HG03354 (cell line): ENCODE results near the gene SLC39A6.
"Not testable (repeated sequence)": the region's sequence is repeated elsewhere in the genome, so short reads cannot be mapped to it uniquely, and the experiment has no call there.

Experiments used
- ATAC-seq: cut with Tn5 transposase; IDR thresholded peaks from one replicate; pipeline ENCODE4 v1.9.1; 2021; ENCODE audit warnings: mild to moderate bottlenecking; ENCODE audit not compliant: unreplicated experiment, poor library complexity, severe bottlenecking

SLC39A6 gene

DNA sequence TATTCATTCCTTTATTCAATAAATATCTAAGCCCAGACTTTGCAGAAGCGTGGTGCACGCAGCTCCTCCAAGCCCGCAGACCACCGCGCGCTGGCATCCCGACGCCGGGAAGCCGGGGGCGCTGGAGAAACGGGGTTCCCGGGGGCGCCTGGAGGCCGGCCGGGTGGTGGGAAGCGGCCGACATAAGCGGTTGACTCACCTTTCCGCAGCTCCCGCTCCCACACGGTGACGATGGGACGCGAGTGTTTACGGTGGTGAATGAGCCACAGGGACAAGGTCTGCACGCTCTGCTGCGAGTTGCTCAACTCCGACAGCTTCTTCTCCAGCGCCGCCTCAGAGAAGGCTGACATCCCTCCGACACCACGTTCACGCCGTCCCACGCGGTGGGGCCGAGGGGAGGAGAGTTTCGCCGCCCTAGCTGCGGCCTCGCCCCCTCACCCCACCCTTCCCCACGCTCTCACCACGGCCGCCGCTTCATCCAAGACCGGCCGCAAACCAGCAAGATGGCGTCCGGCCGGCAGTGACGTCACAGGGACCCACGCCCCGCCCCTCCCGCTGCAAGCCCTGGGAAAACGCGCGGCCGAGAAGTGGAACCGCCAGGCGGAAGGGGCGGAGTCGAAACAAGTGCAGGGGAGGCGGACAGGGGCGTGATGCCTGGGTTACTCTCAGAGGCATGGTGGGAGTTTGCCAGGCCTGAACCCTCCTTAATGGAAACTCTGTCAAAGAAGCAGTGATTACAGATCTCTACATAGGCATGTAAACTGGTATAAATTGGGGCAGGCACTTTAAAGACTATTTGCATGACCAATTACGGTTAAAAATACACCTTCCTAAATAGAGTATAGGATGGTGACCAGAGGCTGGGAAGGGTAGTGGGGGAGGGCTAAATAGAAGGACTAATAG is 61.8 kb downstream of the SLC39A6 start, which contains the start of gene RPRD1A:
Gene RPRD1A, minus strand, starts transcription at position 505 of the 903 bp plus-strand sequence. Its CDS starts 155 bp downstream, at position 350.
- ATAC-seq, result peak; percentile 94

DNA sequence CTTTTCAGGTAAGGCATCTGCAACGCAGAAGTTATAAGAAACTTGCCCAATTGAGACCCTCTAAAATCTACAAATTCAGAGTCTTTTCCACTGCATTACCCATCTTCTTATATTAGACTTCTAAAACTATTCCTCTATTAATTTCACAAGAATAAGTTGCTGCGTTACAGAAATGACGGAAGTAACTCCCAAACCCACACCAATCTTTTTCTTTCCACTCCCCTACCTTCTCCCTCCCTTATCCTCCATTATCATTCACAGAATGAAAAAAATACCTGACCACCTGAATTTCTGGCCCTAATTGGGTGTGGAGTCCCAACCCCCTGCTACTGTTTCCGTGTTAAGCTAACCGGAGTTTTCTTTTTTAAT is 62.5 kb downstream of the SLC39A6 start:
- peak; percentile 7 for ATAC-seq

GRCh38 chr18:36066001-36066400 is 63.1 kb downstream of the SLC39A6 start:
- ATAC-seq, result no peak

- ATAC-seq, result not testable (repeated sequence)
Observed at GRCh38 chr18:36064809-36065079, 64.4 kb downstream of the SLC39A6 start.

DNA sequence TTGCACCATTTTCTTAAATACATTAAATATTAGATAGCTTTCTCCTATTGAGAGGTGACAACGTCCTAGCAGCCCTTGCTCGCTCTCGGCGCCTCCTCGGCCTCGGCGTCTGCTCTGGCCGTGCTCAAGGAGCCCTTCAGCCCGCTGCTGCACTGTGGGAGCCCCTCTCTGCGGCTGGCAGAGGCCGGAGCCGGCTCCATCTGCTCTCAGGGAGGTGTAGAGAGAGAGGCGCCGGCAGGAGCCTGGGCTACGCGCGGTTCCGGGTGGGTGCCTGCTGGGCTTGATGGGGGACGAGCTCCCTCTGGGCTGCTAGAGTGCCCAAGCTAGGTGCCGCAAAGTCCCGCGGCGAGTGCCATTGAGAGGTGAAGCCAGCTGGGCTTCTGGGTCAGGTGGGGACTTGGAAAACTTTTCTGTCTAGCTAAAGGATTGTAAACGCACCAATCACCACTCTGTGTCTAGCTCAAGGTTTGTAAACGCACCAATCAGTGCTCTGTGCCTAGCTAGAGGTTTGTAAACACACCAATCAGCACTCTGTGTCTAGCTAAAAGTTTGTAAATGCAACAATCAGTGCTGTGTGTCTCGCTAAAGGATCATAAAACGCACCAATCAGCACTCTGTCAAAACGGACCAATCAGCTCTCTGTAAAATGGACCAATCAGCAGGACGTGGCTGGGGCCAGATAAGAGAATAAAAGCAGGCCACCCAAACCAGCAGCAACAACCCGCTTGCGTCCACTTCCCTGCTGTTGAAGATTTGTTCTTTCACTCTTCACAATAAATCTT is 64.9 kb downstream of the SLC39A6 start:
- ATAC-seq, result no peak

- ATAC-seq, result no peak
Observed at GRCh38 chr18:36058674-36059073, 70.5 kb downstream of the SLC39A6 start.
